Spleen (tissue), 11 donors: ENCODE measurements around the gene SURF1. TPM values are rescaled to one million over a fixed set of nuclear protein-coding genes. Genes with fewer than 3 reads are reported as not detected.
"Not testable (repeated sequence)": the region's sequence is repeated elsewhere in the genome, so short reads cannot be mapped to it uniquely, and the experiment has no call there.

Source experiments
- DNase-seq: peaks from one replicate; pipeline ENCODE4 v3.0.0-alpha.2; 2020
- H3K27ac ChIP-seq, 8 donors: fragments of 200-600 bp; sonication (generic) in 7 of 8; 1 replicate in 4 of 8; 2 replicates in 4 of 8; pipeline versions ENCODE4 v1.5.0 to v1.8.0; 2016 to 2021; ENCODE audit warnings: inconsistent platforms in 4 of 8, mild to moderate bottlenecking in 4 of 8, moderate library complexity in 1 of 8
- H3K27me3 ChIP-seq, 7 donors: fragments of 200-600 bp; sonication (generic) in 6 of 7; replicated peaks in 1 of 7; 1 replicate in 4 of 7; 2 replicates in 3 of 7; pipeline versions ENCODE4 v1.5.0 to v1.8.0; 2016 to 2021; ENCODE audit warnings: inconsistent platforms in 3 of 7, mild to moderate bottlenecking in 1 of 7
- H3K36me3 ChIP-seq, 6 donors: fragments of 200-600 bp; sonication (generic) in 5 of 6; 1 replicate in 4 of 6; 2 replicates in 2 of 6; pipeline versions ENCODE4 v1.5.0 to v1.8.0; 2016 to 2021; ENCODE audit warnings: inconsistent platforms in 2 of 6
- H3K4me1 ChIP-seq, 6 donors: fragments of 200-600 bp; sonication (generic) in 5 of 6; 1 replicate in 3 of 6; 2 replicates in 3 of 6; pipeline versions ENCODE4 v1.5.0 to v1.8.0; 2016 to 2021; ENCODE audit warnings: inconsistent platforms in 3 of 6
- H3K4me3 ChIP-seq, 8 donors: fragments of 200-600 bp; sonication (generic) in 7 of 8; 1 replicate in 4 of 8; 2 replicates in 4 of 8; pipeline versions ENCODE4 v1.5.0 to v1.8.0; 2016 to 2021; ENCODE audit warnings: inconsistent platforms in 4 of 8, mild to moderate bottlenecking in 4 of 8, moderate library complexity in 2 of 8
- H3K9me3 ChIP-seq, 8 donors: fragments of 200-600 bp; sonication (generic) in 7 of 8; 1 replicate in 4 of 8; 2 replicates in 4 of 8; pipeline versions ENCODE4 v1.5.0 to v1.8.0; 2016 to 2021; ENCODE audit warnings: inconsistent platforms in 4 of 8
- POLR2A ChIP-seq, 3 donors: fragments of 450-650 bp; IDR thresholded peaks; one replicate each; pipeline ENCODE4 v1.5.1; 2017; ENCODE audit warnings: antibody characterized with exemption in 3 of 3, mild to moderate bottlenecking in 1 of 3
- POLR2AphosphoS5 ChIP-seq, 3 donors: sonication (generic); formaldehyde crosslinking; IDR thresholded peaks; one replicate each; pipeline ENCODE4 v1.5.1; 2017; ENCODE audit warnings: antibody characterized with exemption in 3 of 3
- WGBS, 5 donors: extraction: QIAGEN DNeasy Blood & Tissue Kit in 3 of 5; methylation state at CpG; one replicate each; pipeline versions ENCODE4 v1.1.5 to v1.1.7; 2013 to 2018; 5-methylcytosine and 5-hydroxymethylcytosine counted together
- intact Hi-C: fragments of 100-400 bp; cut with DNase I; formaldehyde crosslinking; loops from one replicate; pipeline ENCODE4 v1.15.0; 2023; ENCODE audit warnings: low total_unique reads
- polyA plus RNA-seq, 3 donors: library from polyadenylated mRNA; stranded (reverse); fragments of 200-250 nt; gene quantifications; one replicate each; pipeline ENCODE4 v1.2.1, GENCODE V29; 2013
- total RNA-seq, 7 donors: library from RNA; depleted of rRNA in 3 of 7; stranded (reverse); fragments of >200 nt in 3 of 7; fragmentation: NEBNext Ultra II Directional in 4 of 7; extraction: Animal tissue kit (Norgen Biotek cat#: 25700) in 4 of 7; gene quantifications; one replicate each; pipeline versions ENCODE4 v1.1.0 to v1.2.1, GENCODE V29; 2016 to 2021
- TF ChIP-seq, protein P1 (sequence below), 11 experiments: fragments of 200-600 bp in 7 of 11; fragments of 450-650 bp in 4 of 11; sonication (generic) in 4 of 11; IDR thresholded peaks in 8 of 11; conservative IDR thresholded peaks in 3 of 11; 1 replicate in 7 of 11; 2 replicates in 4 of 11; pipeline versions ENCODE4 v1.4.0 to v1.8.0; 2016 to 2021; ENCODE audit warnings: antibody characterized with exemption in 11 of 11, inconsistent platforms in 4 of 11, mild to moderate bottlenecking in 1 of 11
- donor health status: healthy with polysubstance abuse.
- donor health status: DM: no; HTN: no; CAD: no; lungs with moderate emphysema.
- donor health status: DM: no; HTN: no; CAD: no.
- donor health status: Bipolar disorder and iron deficiency.
- donor health status: healthy.
- donor health status: DM: no; HTN: no; CAD: no.
- donor health status: DM: yes; HTN: yes; CAD: no.

Gene SURF1
- total and polyA plus RNA-seq, 10 donors: 31.4 to 75.6 (median 36.2) TPM

DNA sequence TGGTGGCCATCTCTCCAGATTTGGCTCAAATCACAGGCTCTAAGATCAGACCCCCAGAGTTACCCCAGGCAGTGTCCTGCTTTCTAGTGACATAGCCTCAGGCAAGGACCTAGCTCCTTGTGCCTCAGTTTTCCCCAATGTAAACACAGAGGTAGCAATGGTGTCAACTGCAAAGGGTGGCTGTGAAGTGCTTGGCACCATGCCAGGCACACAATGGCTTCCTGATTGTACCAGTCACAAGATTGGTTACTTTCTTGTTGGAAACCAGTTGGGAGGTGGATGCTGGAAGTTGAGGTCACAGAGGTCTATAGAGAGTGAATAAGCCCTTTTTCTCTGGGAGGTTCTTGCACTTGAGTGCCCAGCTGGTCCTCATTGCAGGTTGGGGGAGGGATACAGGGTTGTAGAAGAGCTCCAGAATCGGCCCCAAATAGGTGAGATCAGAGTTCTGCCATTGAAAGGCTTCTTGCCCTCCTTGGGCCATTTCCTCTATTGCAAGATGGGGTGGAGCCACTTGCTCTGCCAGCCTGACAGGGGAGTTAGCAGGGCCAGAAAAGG, 22.2 kb upstream of the SURF1 start:
- intact Hi-C loops: no loop called here
- no peaks in the 10 kb centered on the region for H3K27me3 ChIP-seq
- no peak for DNase-seq
- peaks cover 0 to 2% (median under 1%) of the 10 kb centered on the region in 6 donors for H3K36me3 ChIP-seq
- 30 to 84% (median 52%) methylated on average over 1 of the region's 1 CpG for WGBS, 5 donors
- H3K4me1 ChIP-seq: peaks cover 17 to 39% (median 25%) of the 10 kb centered on the region in 6 donors
- no peak overlapping the region for H3K27ac ChIP-seq
- H3K4me3 ChIP-seq: no peak overlapping the region
- TF ChIP-seq POLR2AphosphoS5 (IDR thresholded peaks at IDR 0.05): no peak
- no peak for TF ChIP-seq POLR2A (IDR thresholded peaks at IDR 0.05)
- TF ChIP-seq, protein P1, sequence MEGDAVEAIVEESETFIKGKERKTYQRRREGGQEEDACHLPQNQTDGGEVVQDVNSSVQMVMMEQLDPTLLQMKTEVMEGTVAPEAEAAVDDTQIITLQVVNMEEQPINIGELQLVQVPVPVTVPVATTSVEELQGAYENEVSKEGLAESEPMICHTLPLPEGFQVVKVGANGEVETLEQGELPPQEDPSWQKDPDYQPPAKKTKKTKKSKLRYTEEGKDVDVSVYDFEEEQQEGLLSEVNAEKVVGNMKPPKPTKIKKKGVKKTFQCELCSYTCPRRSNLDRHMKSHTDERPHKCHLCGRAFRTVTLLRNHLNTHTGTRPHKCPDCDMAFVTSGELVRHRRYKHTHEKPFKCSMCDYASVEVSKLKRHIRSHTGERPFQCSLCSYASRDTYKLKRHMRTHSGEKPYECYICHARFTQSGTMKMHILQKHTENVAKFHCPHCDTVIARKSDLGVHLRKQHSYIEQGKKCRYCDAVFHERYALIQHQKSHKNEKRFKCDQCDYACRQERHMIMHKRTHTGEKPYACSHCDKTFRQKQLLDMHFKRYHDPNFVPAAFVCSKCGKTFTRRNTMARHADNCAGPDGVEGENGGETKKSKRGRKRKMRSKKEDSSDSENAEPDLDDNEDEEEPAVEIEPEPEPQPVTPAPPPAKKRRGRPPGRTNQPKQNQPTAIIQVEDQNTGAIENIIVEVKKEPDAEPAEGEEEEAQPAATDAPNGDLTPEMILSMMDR (IDR thresholded peaks at IDR 0.05 in 8 of 11, conservative IDR thresholded peaks at IDR 0.05 in 3 of 11): no peak
- no peaks in the 10 kb centered on the region for H3K9me3 ChIP-seq

DNA sequence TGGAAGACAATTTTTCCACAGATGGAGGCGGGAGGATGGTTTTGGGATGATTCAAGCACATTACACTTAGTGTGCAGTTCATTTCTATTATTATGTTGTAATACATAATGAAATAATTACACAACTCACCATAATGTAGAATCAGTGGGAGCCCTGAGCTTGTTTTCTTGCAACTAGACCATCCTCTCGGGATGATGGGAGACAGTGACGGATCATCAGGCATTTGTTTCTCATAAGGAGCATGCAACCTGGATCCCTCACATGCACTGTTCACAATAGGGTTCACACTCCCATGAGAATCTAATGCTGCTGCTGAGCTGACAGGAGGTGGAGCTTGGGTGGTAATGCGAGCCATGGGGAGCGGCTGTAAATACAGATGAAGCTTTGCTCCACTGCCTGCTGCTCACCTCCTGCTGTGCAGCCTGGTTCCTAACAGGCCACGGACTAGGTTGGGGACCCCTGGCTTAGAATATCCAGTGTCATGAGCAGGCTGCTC, 21.5 kb upstream of the SURF1 start:
- intact Hi-C loops: no loop called here

DNA sequence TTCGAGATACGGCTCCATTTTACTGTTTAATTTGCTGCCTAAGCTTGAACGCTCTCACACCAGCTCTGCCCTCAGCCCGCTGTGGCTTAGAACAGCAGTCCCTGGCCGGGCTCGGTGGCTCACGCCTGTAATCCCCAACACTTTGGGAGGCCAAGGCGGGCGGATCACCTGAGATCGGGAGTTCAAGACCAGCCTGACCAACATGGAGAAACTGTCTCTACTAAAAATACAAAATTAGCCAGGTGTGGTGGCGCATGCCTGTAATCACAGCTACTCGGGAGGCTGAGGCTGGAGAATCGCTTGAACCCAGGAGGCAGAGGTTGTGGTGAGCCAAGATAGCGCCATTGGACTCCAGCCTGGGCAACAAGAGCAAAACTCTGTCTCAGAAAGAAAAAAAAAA, 21.0 kb upstream of the SURF1 start:
- Histone ChIP-seq H3K36me3 (peaks cover 0 to 14% (median 5%) of the 10 kb centered on the region in 6 donors), H3K4me1 (peaks cover 23 to 51% (median 37%) of the 10 kb centered on the region in 6 donors), H3K4me3 (peak overlapping the region in 1 of 8 donors; percentile 99)
- H3K27me3 ChIP-seq, H3K27ac ChIP-seq, intact Hi-C loops, DNase-seq, H3K9me3 ChIP-seq: not testable (repeated sequence)
- WGBS, 5 donors: 91 to 96% (median 92%) methylated on average over 14 of the region's 14 CpGs

More for the DNA sequence above, 21.5 kb upstream of the SURF1 start:
- H3K36me3 ChIP-seq: peaks cover 0 to 9% (median 4%) of the 10 kb centered on the region in 6 donors
- H3K27me3 ChIP-seq: no peaks in the 10 kb centered on the region
- 78 to 86% (median 82%) methylated on average over 6 of the region's 6 CpGs for WGBS, 5 donors
- H3K9me3 ChIP-seq: no peaks in the 10 kb centered on the region
- DNase-seq: no peak
- H3K4me1 ChIP-seq: peaks cover 18 to 46% (median 32%) of the 10 kb centered on the region in 6 donors
- TF ChIP-seq, protein P1 (IDR thresholded peaks at IDR 0.05 in 8 of 11, conservative IDR thresholded peaks at IDR 0.05 in 3 of 11): no peak
- no peak for TF ChIP-seq POLR2A (IDR thresholded peaks at IDR 0.05)
- no peak for TF ChIP-seq POLR2AphosphoS5 (IDR thresholded peaks at IDR 0.05)
- H3K27ac ChIP-seq: no peak overlapping the region
- no peak overlapping the region for H3K4me3 ChIP-seq

- Histone ChIP-seq H3K9me3 (no peaks in the 10 kb centered on the region), H3K4me1 (peaks cover 36 to 64% (median 50%) of the 10 kb centered on the region in 6 donors), H3K36me3 (peaks cover 0 to 26% (median 5%) of the 10 kb centered on the region in 6 donors), H3K27ac (peak within 1 kb of the TSS; percentile 97 to 99 (median 99)), H3K27me3 (no peaks in the 10 kb centered on the region), H3K4me3 (peak within 1 kb of the TSS; percentile 56 to 99 (median 92))
- TF ChIP-seq, protein P1 (IDR thresholded peaks at IDR 0.05 in 8 of 11, conservative IDR thresholded peaks at IDR 0.05 in 3 of 11): peak in 6 of 11 experiments; percentile 5 to 53 (median 34)
- TF ChIP-seq POLR2AphosphoS5 (IDR thresholded peaks at IDR 0.05) (peak; percentile 81 to 90 (median 89)), POLR2A (IDR thresholded peaks at IDR 0.05) (peak in 2 of 3 donors; percentile 22 to 65)
- 0 to 5% (median 1%) methylated on average over 8 to 120 of the region's 120 CpGs for WGBS, 5 donors
- DNase-seq: peak; percentile 100
- intact Hi-C loops: no loop called here
Measured at GRCh38 chr9:133375724-133376654, 19.7 kb upstream of the SURF1 start, which contains the start of the genes STKLD1 and SURF4. TSS of gene STKLD1 (plus strand) at chr9:133376366. CDS start at chr9:133376474, 108 bp downstream. TSS of gene SURF4 (minus strand) at chr9:133376060. CDS start at chr9:133375969, 91 bp downstream.
